ENCODE measurements around the gene RBFA.

GRCh38 chr18:80076379-80076778 is 42.1 kb downstream of the RBFA start:
- TF ChIP-seq POLR2AphosphoS5 (IDR thresholded peaks at IDR 0.05; ENCODE audit: low read depth) (no peak), EZH2phosphoT487 (IDR thresholded peaks at IDR 0.05; ENCODE audit: unreplicated experiment) (no peak), JUNB (IDR thresholded peaks at IDR 0.05; ENCODE audit: unreplicated experiment) (no peak), CREB1 (CRISPR knock-in tag; IDR thresholded peaks at IDR 0.05; ENCODE audit: low read depth) (no peak)
- TF ChIP-seq, protein P1, sequence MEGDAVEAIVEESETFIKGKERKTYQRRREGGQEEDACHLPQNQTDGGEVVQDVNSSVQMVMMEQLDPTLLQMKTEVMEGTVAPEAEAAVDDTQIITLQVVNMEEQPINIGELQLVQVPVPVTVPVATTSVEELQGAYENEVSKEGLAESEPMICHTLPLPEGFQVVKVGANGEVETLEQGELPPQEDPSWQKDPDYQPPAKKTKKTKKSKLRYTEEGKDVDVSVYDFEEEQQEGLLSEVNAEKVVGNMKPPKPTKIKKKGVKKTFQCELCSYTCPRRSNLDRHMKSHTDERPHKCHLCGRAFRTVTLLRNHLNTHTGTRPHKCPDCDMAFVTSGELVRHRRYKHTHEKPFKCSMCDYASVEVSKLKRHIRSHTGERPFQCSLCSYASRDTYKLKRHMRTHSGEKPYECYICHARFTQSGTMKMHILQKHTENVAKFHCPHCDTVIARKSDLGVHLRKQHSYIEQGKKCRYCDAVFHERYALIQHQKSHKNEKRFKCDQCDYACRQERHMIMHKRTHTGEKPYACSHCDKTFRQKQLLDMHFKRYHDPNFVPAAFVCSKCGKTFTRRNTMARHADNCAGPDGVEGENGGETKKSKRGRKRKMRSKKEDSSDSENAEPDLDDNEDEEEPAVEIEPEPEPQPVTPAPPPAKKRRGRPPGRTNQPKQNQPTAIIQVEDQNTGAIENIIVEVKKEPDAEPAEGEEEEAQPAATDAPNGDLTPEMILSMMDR (conservative IDR thresholded peaks at IDR 0.05; ENCODE audit: low read depth in 2 of 2), result no peak
